ENCODE measurements around the gene RAB10. TPM values are rescaled to one million over a fixed set of nuclear protein-coding genes. Genes with fewer than 3 reads are reported as not detected.
A peak's percentile ranks its signal among the peaks of the same experiment; 100 is the strongest.

The RAB10 gene
- total and polyA plus RNA-seq, 2 experiments from 2014 or later, result 86.7 to 151 TPM

GRCh38 chr2:26182887-26183630, 149.2 kb downstream of the RAB10 start:
- TF ChIP-seq EZH2 (IDR thresholded peaks at IDR 0.05; ENCODE audit: insufficient read depth, poor library complexity, severe bottlenecking), result no peak
- TF ChIP-seq EZH2phosphoT487 (IDR thresholded peaks at IDR 0.05; ENCODE audit: insufficient read depth, low read depth), result no peak
- no peaks in the 10 kb centered on the region for H3K79me2 ChIP-seq (ENCODE audit: insufficient read depth)
- no peaks in the 10 kb centered on the region for H3F3A ChIP-seq (ENCODE audit: insufficient read depth)
- no peaks in the 10 kb centered on the region for H3K36me3 ChIP-seq (ENCODE audit: low read depth)
- H3K4me2 ChIP-seq (ENCODE audit: unreplicated experiment), result no peak overlapping the region
- in situ Hi-C loops (cut with MboI), result no loop called here
- no peak for DNase-seq
- no peak overlapping the region for H3K4me3 ChIP-seq
- H3K9me3 ChIP-seq (ENCODE audit: low read depth), result no peaks in the 10 kb centered on the region
- H3K27me3 ChIP-seq (replicated peaks; ENCODE audit: insufficient read depth), result no peaks in the 10 kb centered on the region
- no peak overlapping the region for H3K27ac ChIP-seq
- H3K4me1 ChIP-seq (ENCODE audit: insufficient read depth), result 0 out of 2 replicates have a peak, but pooled peaks cover 2% of the 10 kb centered on the region
- H3K9ac ChIP-seq, result no peak overlapping the region
- H4K20me1 ChIP-seq (ENCODE audit: insufficient read depth), result no peaks in the 10 kb centered on the region
- H2AFZ ChIP-seq, result no peak overlapping the region
- no peaks in the 10 kb centered on the region for H3K9me2 ChIP-seq (ENCODE audit: insufficient read depth)
- 95 to 96% methylated on average over 11 of the region's 11 CpGs for WGBS, 2 experiments (ENCODE audit: low coverage in 1 of 2, low lambda C conversion rate in 2 of 2, missing lambda C conversion rate in 2 of 2)

- H2AFZ ChIP-seq, result peak overlapping the region; percentile 85
- in situ Hi-C loops (cut with MboI), result no loop called here
- 0 out of 2 replicates have a peak, but pooled peaks cover 2% of the 10 kb centered on the region for H3K4me1 ChIP-seq (ENCODE audit: insufficient read depth)
These were observed 150.2 kb downstream of the RAB10 start for GRCh38 chr2:26184121-26184520.

GRCh38 chr2:26184555-26185303, 150.8 kb downstream of the RAB10 start:
- in situ Hi-C loops (cut with MboI), result no loop called here
- Histone ChIP-seq H4K20me1 (ENCODE audit: insufficient read depth) (no peaks in the 10 kb centered on the region), H3K4me1 (ENCODE audit: insufficient read depth) (0 out of 2 replicates have a peak, but pooled peaks cover 2% of the 10 kb centered on the region), H3K9ac (peak overlapping the region; percentile 90), H3K36me3 (ENCODE audit: low read depth) (no peaks in the 10 kb centered on the region), H3K4me2 (ENCODE audit: unreplicated experiment) (peak overlapping the region; percentile 86), H3K79me2 (ENCODE audit: insufficient read depth) (no peaks in the 10 kb centered on the region), H3F3A (ENCODE audit: insufficient read depth) (no peaks in the 10 kb centered on the region), H3K9me3 (ENCODE audit: low read depth) (no peaks in the 10 kb centered on the region), H3K27me3 (replicated peaks; ENCODE audit: insufficient read depth) (no peaks in the 10 kb centered on the region), H3K9me2 (ENCODE audit: insufficient read depth) (no peaks in the 10 kb centered on the region), H3K27ac (peak overlapping the region; percentile 6; the same call in 1 of the 2 replicates), H2AFZ (peak overlapping the region; percentile 94), H3K4me3 (peak overlapping the region; percentile 91)
- 1% methylated on average over 79 to 99 of the region's 114 CpGs for WGBS, 2 experiments (ENCODE audit: low coverage in 1 of 2, low lambda C conversion rate in 2 of 2, missing lambda C conversion rate in 2 of 2)
- peak; percentile 95 for DNase-seq
- TF ChIP-seq EZH2 (IDR thresholded peaks at IDR 0.05; ENCODE audit: insufficient read depth, poor library complexity, severe bottlenecking), result no peak
- no peak for TF ChIP-seq EZH2phosphoT487 (IDR thresholded peaks at IDR 0.05; ENCODE audit: insufficient read depth, low read depth)

More at GRCh38 chr2:26184121-26184520, 150.2 kb downstream of the RAB10 start:
- H4K20me1 ChIP-seq (ENCODE audit: insufficient read depth), result no peaks in the 10 kb centered on the region
- H3K9me3 ChIP-seq (ENCODE audit: low read depth), result no peaks in the 10 kb centered on the region
- peak overlapping the region; percentile 62 for H3K9ac ChIP-seq
- no peaks in the 10 kb centered on the region for H3K27me3 ChIP-seq (replicated peaks; ENCODE audit: insufficient read depth)
- no peak for DNase-seq
- no peaks in the 10 kb centered on the region for H3K36me3 ChIP-seq (ENCODE audit: low read depth)
- TF ChIP-seq EZH2 (IDR thresholded peaks at IDR 0.05; ENCODE audit: insufficient read depth, poor library complexity, severe bottlenecking) (no peak), EZH2phosphoT487 (IDR thresholded peaks at IDR 0.05; ENCODE audit: insufficient read depth, low read depth) (no peak)
- H3K9me2 ChIP-seq (ENCODE audit: insufficient read depth), result no peaks in the 10 kb centered on the region
- peak overlapping the region; percentile 51 for H3K4me2 ChIP-seq (ENCODE audit: unreplicated experiment)
- H3K27ac ChIP-seq, result no peak overlapping the region
- H3F3A ChIP-seq (ENCODE audit: insufficient read depth), result no peaks in the 10 kb centered on the region
- H3K4me3 ChIP-seq, result peak overlapping the region; percentile 64
- 81% methylated on average over 31 to 34 of the region's 34 CpGs for WGBS, 2 experiments (ENCODE audit: low coverage in 1 of 2, low lambda C conversion rate in 2 of 2, missing lambda C conversion rate in 2 of 2)
- H3K79me2 ChIP-seq (ENCODE audit: insufficient read depth), result no peaks in the 10 kb centered on the region

- Histone ChIP-seq H3K36me3 (ENCODE audit: low read depth) (no peaks in the 10 kb centered on the region), H3K4me3 (peak overlapping the region; percentile 91), H3K9ac (peak overlapping the region; percentile 90), H3K4me1 (ENCODE audit: insufficient read depth) (0 out of 2 replicates have a peak, but pooled peaks cover 2% of the 10 kb centered on the region), H3K4me2 (ENCODE audit: unreplicated experiment) (peak overlapping the region; percentile 86), H3F3A (ENCODE audit: insufficient read depth) (no peaks in the 10 kb centered on the region), H3K79me2 (ENCODE audit: insufficient read depth) (no peaks in the 10 kb centered on the region), H3K9me2 (ENCODE audit: insufficient read depth) (no peaks in the 10 kb centered on the region), H3K9me3 (ENCODE audit: low read depth) (no peaks in the 10 kb centered on the region), H3K27me3 (replicated peaks; ENCODE audit: insufficient read depth) (no peaks in the 10 kb centered on the region), H2AFZ (peak overlapping the region; percentile 94), H3K27ac (peak overlapping the region; percentile 6; the same call in 1 of the 2 replicates), H4K20me1 (ENCODE audit: insufficient read depth) (no peaks in the 10 kb centered on the region)
- WGBS, 2 experiments (ENCODE audit: low coverage in 1 of 2, low lambda C conversion rate in 2 of 2, missing lambda C conversion rate in 2 of 2), result 14 to 18% methylated on average over 14 to 20 of the region's 20 CpGs
- in situ Hi-C loops (cut with MboI), result no loop called here
- peak; percentile 44 for DNase-seq
- TF ChIP-seq EZH2 (IDR thresholded peaks at IDR 0.05; ENCODE audit: insufficient read depth, poor library complexity, severe bottlenecking), result no peak
- no peak for TF ChIP-seq EZH2phosphoT487 (IDR thresholded peaks at IDR 0.05; ENCODE audit: insufficient read depth, low read depth)
These were observed 151.5 kb downstream of the RAB10 start for GRCh38 chr2:26185304-26185928.
